Measurements from ENCODE around the gene SLC22A4. TPM values are rescaled to one million over a fixed set of nuclear protein-coding genes. Genes with fewer than 3 reads are reported as not detected.

SLC22A4 gene
- total RNA-seq, 6 donors from 2014 or later, result 3.9 to 17.8 (median 8.1) TPM

GRCh38 chr5:132256783-132257130 is 37.4 kb upstream of the SLC22A4 start:
- peaks cover 0 to 6% (median 3%) of the 10 kb centered on the region in 4 donors for H3K27me3 ChIP-seq
- peaks cover 9 to 36% (median 16%) of the 10 kb centered on the region in 4 donors for H3K4me1 ChIP-seq
- no peak for DNase-seq
- WGBS, 2 donors, result 95% methylated on average over 6 of the region's 6 CpGs
- TF ChIP-seq POLR2A (IDR thresholded peaks at IDR 0.05), result no peak
- TF ChIP-seq EP300 (IDR thresholded peaks at IDR 0.05), result no peak
- no peak for TF ChIP-seq POLR2AphosphoS5 (IDR thresholded peaks at IDR 0.05)
- TF ChIP-seq, protein P1, sequence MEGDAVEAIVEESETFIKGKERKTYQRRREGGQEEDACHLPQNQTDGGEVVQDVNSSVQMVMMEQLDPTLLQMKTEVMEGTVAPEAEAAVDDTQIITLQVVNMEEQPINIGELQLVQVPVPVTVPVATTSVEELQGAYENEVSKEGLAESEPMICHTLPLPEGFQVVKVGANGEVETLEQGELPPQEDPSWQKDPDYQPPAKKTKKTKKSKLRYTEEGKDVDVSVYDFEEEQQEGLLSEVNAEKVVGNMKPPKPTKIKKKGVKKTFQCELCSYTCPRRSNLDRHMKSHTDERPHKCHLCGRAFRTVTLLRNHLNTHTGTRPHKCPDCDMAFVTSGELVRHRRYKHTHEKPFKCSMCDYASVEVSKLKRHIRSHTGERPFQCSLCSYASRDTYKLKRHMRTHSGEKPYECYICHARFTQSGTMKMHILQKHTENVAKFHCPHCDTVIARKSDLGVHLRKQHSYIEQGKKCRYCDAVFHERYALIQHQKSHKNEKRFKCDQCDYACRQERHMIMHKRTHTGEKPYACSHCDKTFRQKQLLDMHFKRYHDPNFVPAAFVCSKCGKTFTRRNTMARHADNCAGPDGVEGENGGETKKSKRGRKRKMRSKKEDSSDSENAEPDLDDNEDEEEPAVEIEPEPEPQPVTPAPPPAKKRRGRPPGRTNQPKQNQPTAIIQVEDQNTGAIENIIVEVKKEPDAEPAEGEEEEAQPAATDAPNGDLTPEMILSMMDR (IDR thresholded peaks at IDR 0.05), result no peak
- H3K27ac ChIP-seq, result no peak overlapping the region
- peak overlapping the region in 1 of 4 donors; percentile 54 for H3K4me3 ChIP-seq
- ATAC-seq (ENCODE audit: low FRiP score in 2 of 2), result no peak
- H3K36me3 ChIP-seq, result no peaks in the 10 kb centered on the region
- H3K9me3 ChIP-seq, result no peaks in the 10 kb centered on the region

GRCh38 chr5:132257131-132258101 is 36.8 kb upstream of the SLC22A4 start, which contains the start of gene PDLIM4:
Gene PDLIM4 (plus strand): TSS chr5:132257696. CDS start chr5:132257735, 39 bp downstream.
- H3K4me1 ChIP-seq, result peaks cover 9 to 36% (median 16%) of the 10 kb centered on the region in 4 donors
- WGBS, 2 donors, result 47 to 48% methylated on average over 24 to 25 of the region's 88 CpGs
- peak within 1 kb of the TSS; percentile 42 to 70 (median 44) for H3K27ac ChIP-seq
- peak; percentile 28 to 89 for DNase-seq
- no peaks in the 10 kb centered on the region for H3K36me3 ChIP-seq
- peak in 1 of 2 donors; percentile 73 for ATAC-seq (ENCODE audit: low FRiP score in 2 of 2)
- TF ChIP-seq POLR2A (IDR thresholded peaks at IDR 0.05) (no peak), EP300 (IDR thresholded peaks at IDR 0.05) (no peak), POLR2AphosphoS5 (IDR thresholded peaks at IDR 0.05) (no peak)
- TF ChIP-seq, protein P1 (IDR thresholded peaks at IDR 0.05), result no peak
- peaks cover 0 to 6% (median 3%) of the 10 kb centered on the region in 4 donors for H3K27me3 ChIP-seq
- no peaks in the 10 kb centered on the region for H3K9me3 ChIP-seq
- H3K4me3 ChIP-seq, result peak within 1 kb of the TSS; percentile 16 to 54 (median 41)

GRCh38 chr5:132258102-132259068 is 35.8 kb upstream of the SLC22A4 start:
- H3K4me1 ChIP-seq, result peaks cover 9 to 36% (median 16%) of the 10 kb centered on the region in 4 donors
- H3K9me3 ChIP-seq, result no peaks in the 10 kb centered on the region
- peak overlapping the region in 3 of 4 donors; percentile 38 to 54 (median 44) for H3K4me3 ChIP-seq
- DNase-seq (peak in 1 of 2 donors; percentile 19), ATAC-seq (ENCODE audit: low FRiP score in 2 of 2) (peak in 1 of 2 donors; percentile 76)
- H3K27ac ChIP-seq, result peak overlapping the region; percentile 42 to 70 (median 44)
- 73% methylated on average over 7 to 19 of the region's 19 CpGs for WGBS, 2 donors
- TF ChIP-seq POLR2AphosphoS5 (IDR thresholded peaks at IDR 0.05), result no peak
- no peak for TF ChIP-seq EP300 (IDR thresholded peaks at IDR 0.05)
- TF ChIP-seq, protein P1 (IDR thresholded peaks at IDR 0.05), result no peak
- TF ChIP-seq POLR2A (IDR thresholded peaks at IDR 0.05), result no peak
- H3K36me3 ChIP-seq, result no peaks in the 10 kb centered on the region
- H3K27me3 ChIP-seq, result peaks cover 0 to 6% (median 3%) of the 10 kb centered on the region in 4 donors

- Histone ChIP-seq H3K4me3 (no peak overlapping the region), H3K9me3 (no peaks in the 10 kb centered on the region), H3K27ac (peak overlapping the region; percentile 11 to 70 (median 44)), H3K36me3 (no peaks in the 10 kb centered on the region), H3K4me1 (peaks cover 9 to 36% (median 16%) of the 10 kb centered on the region in 4 donors), H3K27me3 (peaks cover 0 to 6% (median 3%) of the 10 kb centered on the region in 4 donors)
- TF ChIP-seq, protein P1 (IDR thresholded peaks at IDR 0.05), result no peak
- TF ChIP-seq EP300 (IDR thresholded peaks at IDR 0.05) (no peak), POLR2A (IDR thresholded peaks at IDR 0.05) (no peak), POLR2AphosphoS5 (IDR thresholded peaks at IDR 0.05) (peak; percentile 81 to 87)
- DNase-seq, result peak; percentile 24 to 90
- 81 to 98% methylated on average over 8 to 23 of the region's 24 CpGs for WGBS, 2 donors
- ATAC-seq (ENCODE audit: low FRiP score in 2 of 2), result peak; percentile 9 to 73
Measured at GRCh38 chr5:132259069-132259851, 34.9 kb upstream of the SLC22A4 start.

All from upper lobe of left lung (tissue), 6 donors.